H1 (cell line): Measurements from ENCODE around the gene PIP5K1B. TPM values are rescaled to one million over a fixed set of nuclear protein-coding genes. Genes with fewer than 3 reads are reported as not detected.

Source experiments
- CTCF ChIA-PET: fragments of 300-600 bp; sonication (Branson Sonifier 250); formaldehyde crosslinking; loops from one replicate; lab custom pipeline; 2021; ENCODE audit not compliant: partially characterized antibody; lab: Charles Lee
- POLR2A ChIA-PET: fragments of 300-600 bp; sonication (Branson Sonifier 250); formaldehyde crosslinking; loops from one replicate; lab custom pipeline; 2021; ENCODE audit warnings: inconsistent platforms; ENCODE audit not compliant: partially characterized antibody; lab: Charles Lee
- DNase-seq, 2 experiments: peaks; one replicate each; pipeline versions ENCODE4 v3.0.0 to v3.0.0-alpha.2; 2010 to 2022; ENCODE audit warnings: low spot score in 2 of 2, low read depth in 1 of 2, mixed read lengths in 1 of 2
- FAIRE-seq: peaks from 2 replicates; lab custom pipeline; 2011; peaks lifted over from hg19 to GRCh38; lab: Jason Lieb, UNC
- H2AFZ ChIP-seq: 2 replicates; pipeline ENCODE4 v1.8.1; 2012; ENCODE audit warnings: low read length, inconsistent platforms
- H2AK5ac ChIP-seq: 2 replicates; pipeline ENCODE4 v1.6.1; 2013; ENCODE audit warnings: low read depth, low read length
- H2BK120ac ChIP-seq: replicated peaks from 2 replicates; pipeline ENCODE3; 2013; ENCODE audit warnings: low read depth, low read length, inconsistent platforms
- H2BK12ac ChIP-seq: 2 replicates; pipeline ENCODE4 v1.6.1; 2013; ENCODE audit warnings: low read depth, low read length
- H2BK15ac ChIP-seq: 2 replicates; pipeline ENCODE4 v1.6.1; 2013; ENCODE audit warnings: low read length
- H2BK20ac ChIP-seq: 2 replicates; pipeline ENCODE4 v1.6.1; 2013; ENCODE audit warnings: low read length
- H2BK5ac ChIP-seq: 2 replicates; pipeline ENCODE4 v1.6.1; 2013; ENCODE audit warnings: low read depth, low read length
- H3K14ac ChIP-seq: 2 replicates; pipeline ENCODE4 v1.6.1; 2013; ENCODE audit warnings: inconsistent platforms; ENCODE audit not compliant: insufficient read length
- H3K18ac ChIP-seq: 2 replicates; pipeline ENCODE4 v1.6.1; 2013; ENCODE audit warnings: low read length; ENCODE audit errors: extremely low read depth
- H3K23ac ChIP-seq: 2 replicates; pipeline ENCODE4 v1.6.1; 2013; ENCODE audit warnings: inconsistent platforms; ENCODE audit not compliant: insufficient read length
- H3K23me2 ChIP-seq: 2 replicates; pipeline ENCODE4 v1.6.1; 2013; ENCODE audit warnings: low read depth, low read length
- H3K27ac ChIP-seq: 2 replicates; pipeline ENCODE4 v1.6.1; 2011; ENCODE audit warnings: low read depth, low read length, inconsistent platforms
- H3K27me3 ChIP-seq, 4 experiments: replicated peaks in 1 of 4; 1 replicate in 1 of 4; 2 replicates in 3 of 4; pipeline versions ENCODE4 v1.6.1 to v1.8.1; 2011 to 2013; ENCODE audit warnings: low read length in 3 of 4, mild to moderate bottlenecking in 3 of 4, inconsistent platforms in 2 of 4, mixed read lengths in 2 of 4, moderate library complexity in 1 of 4; ENCODE audit not compliant: control insufficient read depth in 3 of 4, insufficient read depth in 3 of 4; ENCODE audit errors: extremely low read depth in 1 of 4
- H3K36me3 ChIP-seq, 4 experiments: 2 replicates each; pipeline versions ENCODE4 v1.6.1 to v1.8.1; 2011 to 2013; ENCODE audit warnings: mild to moderate bottlenecking in 4 of 4, low read length in 3 of 4, moderate library complexity in 2 of 4, control low read depth in 1 of 4, inconsistent platforms in 1 of 4; ENCODE audit not compliant: insufficient read depth in 4 of 4, control insufficient read depth in 2 of 4
- H3K4ac ChIP-seq: replicated peaks from 2 replicates; pipeline ENCODE3; 2013; ENCODE audit warnings: low read length, low read depth, mixed read lengths, inconsistent platforms; ENCODE audit not compliant: insufficient read length
- H3K4me1 ChIP-seq, 4 experiments: replicated peaks in 1 of 4; 1 replicate in 1 of 4; 2 replicates in 3 of 4; pipeline versions ENCODE4 v1.6.1 to v1.8.1; 2011 to 2013; ENCODE audit warnings: low read length in 3 of 4, inconsistent platforms in 2 of 4, mixed read lengths in 1 of 4; ENCODE audit not compliant: insufficient read depth in 4 of 4, control insufficient read depth in 3 of 4
- H3K4me2 ChIP-seq, 2 experiments: 2 replicates each; pipeline versions ENCODE4 v1.6.1 to v1.8.1; 2011 to 2013; ENCODE audit warnings: low read depth in 2 of 2, low read length in 2 of 2, control low read depth in 1 of 2, inconsistent platforms in 1 of 2, mild to moderate bottlenecking in 1 of 2; ENCODE audit not compliant: insufficient read depth in 1 of 2
- H3K4me3 ChIP-seq, 4 experiments: fragments of 200-600, 300-600 bp in 1 of 4; sonication (generic), shearing (Covaris generic), sonication (Bioruptor Twin) in 1 of 4; 2 replicates each; pipeline versions ENCODE4 v1.5.1 to v1.8.1; 2011 to 2016; ENCODE audit warnings: low read length in 4 of 4, low read depth in 3 of 4, control low read depth in 2 of 4, inconsistent platforms in 2 of 4, mild to moderate bottlenecking in 2 of 4, mixed read lengths in 1 of 4, moderate library complexity in 1 of 4; ENCODE audit not compliant: insufficient read depth in 2 of 4; ENCODE audit errors: extremely low read depth in 1 of 4
- H3K56ac ChIP-seq: replicated peaks from 2 replicates; pipeline ENCODE3; 2013; ENCODE audit warnings: low read depth, mild to moderate bottlenecking, mixed read lengths, low read length, inconsistent platforms; ENCODE audit not compliant: insufficient read length
- H3K79me1 ChIP-seq: 2 replicates; pipeline ENCODE4 v1.6.1; 2013; ENCODE audit warnings: low read depth, low read length, control low read depth
- H3K79me2 ChIP-seq, 2 experiments: 2 replicates each; pipeline versions ENCODE4 v1.6.1 to v1.8.1; 2012 to 2013; ENCODE audit warnings: low read length in 2 of 2, mild to moderate bottlenecking in 2 of 2, inconsistent platforms in 1 of 2; ENCODE audit not compliant: insufficient read depth in 2 of 2, control insufficient read depth in 1 of 2
- H3K9ac ChIP-seq, 4 experiments: replicated peaks in 1 of 4; 1 replicate in 1 of 4; 2 replicates in 3 of 4; pipeline versions ENCODE4 v1.6.1 to v1.8.1; 2011 to 2013; ENCODE audit warnings: low read depth in 3 of 4, low read length in 3 of 4, control low read depth in 2 of 4, mild to moderate bottlenecking in 2 of 4, moderate library complexity in 2 of 4, inconsistent platforms in 1 of 4; ENCODE audit errors: extremely low read depth in 1 of 4
- H3K9me3 ChIP-seq, 2 experiments: 2 replicates each; pipeline versions ENCODE4 v1.6.1 to v1.8.1; 2012 to 2013; ENCODE audit warnings: mild to moderate bottlenecking in 2 of 2, moderate library complexity in 2 of 2, control low read depth in 1 of 2, inconsistent platforms in 1 of 2, low read depth in 1 of 2, low read length in 1 of 2, mixed read lengths in 1 of 2; ENCODE audit not compliant: insufficient read depth in 2 of 2
- H4K20me1 ChIP-seq, 2 experiments: replicated peaks in 1 of 2; 2 replicates each; pipeline versions ENCODE3 to v1.8.1; 2011 to 2013; ENCODE audit warnings: inconsistent platforms in 2 of 2, low read length in 2 of 2, mild to moderate bottlenecking in 1 of 2; ENCODE audit not compliant: insufficient read depth in 2 of 2, control insufficient read depth in 1 of 2
- H4K5ac ChIP-seq: 2 replicates; pipeline ENCODE4 v1.6.1; 2013; ENCODE audit warnings: low read length, low read depth, mixed read lengths, inconsistent platforms; ENCODE audit not compliant: insufficient read length
- H4K8ac ChIP-seq: 2 replicates; pipeline ENCODE4 v1.8.0; 2013; ENCODE audit warnings: mild to moderate bottlenecking, moderate library complexity, low read length, inconsistent platforms; ENCODE audit not compliant: insufficient read depth; ENCODE audit errors: extremely low read depth
- H4K91ac ChIP-seq: replicated peaks from 2 replicates; pipeline ENCODE3; 2013; ENCODE audit warnings: low read length, mixed read lengths, inconsistent platforms; ENCODE audit not compliant: insufficient read length
- ASH2L ChIP-seq: fragments of 200-600, 300-600 bp; sonication (generic); IDR thresholded peaks from one replicate; pipeline ENCODE4 v1.7.1; 2017; ENCODE audit warnings: low read length
- CHD1 ChIP-seq: IDR thresholded peaks from 2 replicates; pipeline ENCODE4 v1.6.1; 2012; ENCODE audit warnings: low read depth, low read length, improper control_type of control experiment
- CREB1 ChIP-seq: IDR thresholded peaks from 2 replicates; pipeline ENCODE4 v1.6.1; 2012; ENCODE audit warnings: inconsistent platforms
- SIX5 ChIP-seq: IDR thresholded peaks from 2 replicates; pipeline ENCODE4 v1.6.1; 2011; ENCODE audit warnings: mild to moderate bottlenecking, low read depth, low read length
- SP2 ChIP-seq: IDR thresholded peaks from 2 replicates; pipeline ENCODE4 v1.6.1; 2012; ENCODE audit warnings: mild to moderate bottlenecking, low read length, inconsistent platforms
- TAF1 ChIP-seq: IDR thresholded peaks from 2 replicates; pipeline ENCODE4 v1.6.1; 2011; ENCODE audit warnings: mild to moderate bottlenecking, low read depth, low read length
- TCF12 ChIP-seq: IDR thresholded peaks from 2 replicates; pipeline ENCODE4 v1.6.1; 2011; ENCODE audit warnings: low read depth, mild to moderate bottlenecking, low read length
- YY1 ChIP-seq: IDR thresholded peaks from 2 replicates; pipeline ENCODE4 v1.6.1; 2011; ENCODE audit warnings: low read depth, mild to moderate bottlenecking, low read length
- WGBS, 2 experiments: shearing (Covaris generic) in 1 of 2; methylation state at CpG; one replicate each; pipeline versions ENCODE4 v1.1.6 to v1.1.7; 2013 to 2015; ENCODE audit warnings: low lambda C conversion rate in 2 of 2, mixed read lengths in 2 of 2, inconsistent platforms in 1 of 2, low coverage in 1 of 2, missing lambda C conversion rate in 1 of 2; ENCODE audit not compliant: insufficient replicate concordance in 2 of 2, insufficient coverage in 1 of 2, insufficient read length in 1 of 2; ENCODE audit errors: extremely low coverage in 1 of 2, missing lambda C conversion rate in 1 of 2; 5-methylcytosine and 5-hydroxymethylcytosine counted together
- polyA plus RNA-seq, 7 experiments: library from polyadenylated mRNA; depleted of rRNA in 3 of 7; stranded (reverse) in 5 of 7; unstranded in 2 of 7; fragments of >200 nt in 5 of 7; fragments of 200-250 nt in 2 of 7; gene quantifications; 1 replicate in 5 of 7; 2 replicates in 1 of 7; 4 replicates in 1 of 7; pipeline versions ENCODE4 v1.2.1 to v1.2.3, GENCODE V29; 2011 to 2013; ENCODE audit warnings: missing spikeins in 2 of 7, mixed read lengths in 2 of 7
- total RNA-seq: library from RNA; stranded (reverse); fragmentation: NEBNext Ultra II Directional; extraction: Animal tissue kit (Norgen Biotek cat#: 25700); gene quantifications from 2 replicates; pipeline ENCODE4 v1.2.1, GENCODE V29; 2021
- TF ChIP-seq, protein P1 (sequence below): IDR thresholded peaks from 2 replicates; pipeline ENCODE4 v1.6.1; 2011; ENCODE audit warnings: low read depth, mild to moderate bottlenecking, low read length; ENCODE audit not compliant: insufficient read depth
- TF ChIP-seq, protein P2 (sequence below): IDR thresholded peaks from 2 replicates; pipeline ENCODE4 v1.6.1; 2012; ENCODE audit warnings: inconsistent platforms

Gene PIP5K1B
- total and polyA plus RNA-seq, 2 of the 8 experiments (the other 6 are each of a cell fraction or from before 2014, with no cell fraction given) = 4.7 to 7.7 TPM

DNA sequence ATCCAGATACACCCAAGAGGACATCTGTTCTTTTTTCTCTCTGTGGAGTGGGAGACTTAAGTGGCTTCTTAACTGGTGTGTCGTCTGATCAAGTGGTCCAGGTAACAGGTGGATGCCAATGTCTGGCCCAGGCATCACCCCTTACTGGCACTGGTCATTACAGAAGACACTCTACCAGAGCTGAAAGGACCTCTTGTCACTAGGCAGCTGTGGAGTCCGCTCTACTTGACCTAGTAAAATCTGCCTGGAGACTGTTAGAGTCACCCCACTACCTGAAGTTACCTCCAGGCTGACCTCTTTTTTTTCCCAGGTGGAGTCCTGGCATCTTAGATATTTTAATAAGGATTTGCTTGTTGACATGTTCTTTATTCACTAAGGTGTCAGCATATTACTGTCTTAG lies 353.1 kb downstream of the PIP5K1B start:
- no peak overlapping the region for H2AFZ ChIP-seq
- TF ChIP-seq TCF12 (no peak), SP2 (no peak), ASH2L (no peak), CREB1 (no peak), SIX5 (no peak), YY1 (no peak), TAF1 (no peak), CHD1 (no peak)
- TF ChIP-seq, protein P1, sequence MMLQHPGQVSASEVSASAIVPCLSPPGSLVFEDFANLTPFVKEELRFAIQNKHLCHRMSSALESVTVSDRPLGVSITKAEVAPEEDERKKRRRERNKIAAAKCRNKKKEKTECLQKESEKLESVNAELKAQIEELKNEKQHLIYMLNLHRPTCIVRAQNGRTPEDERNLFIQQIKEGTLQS = no peak
- TF ChIP-seq, protein P2, sequence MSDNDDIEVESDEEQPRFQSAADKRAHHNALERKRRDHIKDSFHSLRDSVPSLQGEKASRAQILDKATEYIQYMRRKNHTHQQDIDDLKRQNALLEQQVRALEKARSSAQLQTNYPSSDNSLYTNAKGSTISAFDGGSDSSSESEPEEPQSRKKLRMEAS = no peak
- 0 out of 2 replicates have a peak, but pooled peaks cover 5% of the 10 kb centered on the region for H3K79me1 ChIP-seq
- H2BK5ac ChIP-seq = no peak overlapping the region
- H4K8ac ChIP-seq = no peak overlapping the region
- no peak overlapping the region for H3K9ac ChIP-seq
- POLR2A ChIA-PET = interaction anchor here (6.5 kb wide), 1 partner anchor 64 kb away, joined by 32 read pairs; no protein-coding TSS in a partner anchor
- H2BK20ac ChIP-seq = no peak overlapping the region
- no peak overlapping the region for H4K5ac ChIP-seq
- WGBS, 2 experiments = 93% methylated on average over 2 of the region's 2 CpGs; no CpG with 5 or more reads in 1 of the 2 experiments
- DNase-seq (no peak), FAIRE-seq (no peak)
- no peak overlapping the region for H2BK15ac ChIP-seq
- peaks cover 0 to 15% (median 8%) of the 10 kb centered on the region in 4 experiments; a peak in 6 of 8 replicates for H3K36me3 ChIP-seq
- no peak overlapping the region for H3K18ac ChIP-seq
- H3K4me2 ChIP-seq = no peak overlapping the region
- no peaks in the 10 kb centered on the region for H3K9me3 ChIP-seq
- H3K4ac ChIP-seq = no peak overlapping the region
- no peak overlapping the region for H3K27ac ChIP-seq
- H3K23me2 ChIP-seq = no peaks in the 10 kb centered on the region
- no peak overlapping the region for H3K23ac ChIP-seq
- H3K79me2 ChIP-seq = 0 out of 4 replicates have a peak, but pooled peaks cover 0 to 3% of the 10 kb centered on the region in 2 experiments
- CTCF ChIA-PET = interaction anchor here (1.3 to 10.8 kb wide), 4 partner anchors 13 to 135 kb away, joined by 3 to 100 read pairs (median 16); no protein-coding TSS in a partner anchor
- H2BK12ac ChIP-seq = no peak overlapping the region
- H3K14ac ChIP-seq = no peak overlapping the region
- H2BK120ac ChIP-seq = no peak overlapping the region
- no peak overlapping the region for H4K91ac ChIP-seq
- H4K20me1 ChIP-seq = peaks cover 0 to 4% of the 10 kb centered on the region in 2 experiments
- no peak overlapping the region for H2AK5ac ChIP-seq
- H3K27me3 ChIP-seq = no peaks in the 10 kb centered on the region
- H3K56ac ChIP-seq = no peak overlapping the region
- no peak overlapping the region for H3K4me3 ChIP-seq
- H3K4me1 ChIP-seq = peaks cover 0 to 7% (median 2%) of the 10 kb centered on the region in 4 experiments; a peak in 4 of 7 replicates
